ENCODE results near the gene SIGLEC5.

DNA sequence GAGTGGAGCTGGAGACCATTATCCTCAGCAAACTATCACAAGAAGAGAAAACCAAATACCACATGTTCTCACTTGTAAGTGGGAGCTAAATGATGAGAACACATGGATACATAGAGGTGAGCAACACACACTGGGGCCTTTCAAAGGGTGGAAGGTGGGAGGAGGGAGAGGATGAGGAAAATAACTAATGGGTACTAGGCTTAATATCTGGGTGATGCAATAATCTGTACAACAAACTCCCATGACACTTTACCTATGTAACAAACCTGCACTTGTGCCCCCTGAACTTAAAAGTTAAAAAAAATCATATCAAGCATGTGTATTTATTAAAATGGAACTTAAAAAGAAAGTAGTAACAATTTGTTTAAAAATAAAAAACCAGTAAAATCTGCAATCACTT, 11.4 kb upstream of the SIGLEC5 start:
- TF ChIP-seq, protein P1, sequence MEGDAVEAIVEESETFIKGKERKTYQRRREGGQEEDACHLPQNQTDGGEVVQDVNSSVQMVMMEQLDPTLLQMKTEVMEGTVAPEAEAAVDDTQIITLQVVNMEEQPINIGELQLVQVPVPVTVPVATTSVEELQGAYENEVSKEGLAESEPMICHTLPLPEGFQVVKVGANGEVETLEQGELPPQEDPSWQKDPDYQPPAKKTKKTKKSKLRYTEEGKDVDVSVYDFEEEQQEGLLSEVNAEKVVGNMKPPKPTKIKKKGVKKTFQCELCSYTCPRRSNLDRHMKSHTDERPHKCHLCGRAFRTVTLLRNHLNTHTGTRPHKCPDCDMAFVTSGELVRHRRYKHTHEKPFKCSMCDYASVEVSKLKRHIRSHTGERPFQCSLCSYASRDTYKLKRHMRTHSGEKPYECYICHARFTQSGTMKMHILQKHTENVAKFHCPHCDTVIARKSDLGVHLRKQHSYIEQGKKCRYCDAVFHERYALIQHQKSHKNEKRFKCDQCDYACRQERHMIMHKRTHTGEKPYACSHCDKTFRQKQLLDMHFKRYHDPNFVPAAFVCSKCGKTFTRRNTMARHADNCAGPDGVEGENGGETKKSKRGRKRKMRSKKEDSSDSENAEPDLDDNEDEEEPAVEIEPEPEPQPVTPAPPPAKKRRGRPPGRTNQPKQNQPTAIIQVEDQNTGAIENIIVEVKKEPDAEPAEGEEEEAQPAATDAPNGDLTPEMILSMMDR (IDR thresholded peaks at IDR 0.05): no peak
- no peak for TF ChIP-seq POLR2A (IDR thresholded peaks at IDR 0.05)

All from lower leg skin (tissue), 3 donors.